ENCODE measurements around the gene ARMC7. TPM values are rescaled to one million over a fixed set of nuclear protein-coding genes. Genes with fewer than 3 reads are reported as not detected.

ARMC7 gene
- total and polyA plus RNA-seq, 10 of the 15 experiments (the other 5 are each of a cell fraction or from before 2014, with no cell fraction given), result 1.5 to 19.8 (median 6.3) TPM

DNA sequence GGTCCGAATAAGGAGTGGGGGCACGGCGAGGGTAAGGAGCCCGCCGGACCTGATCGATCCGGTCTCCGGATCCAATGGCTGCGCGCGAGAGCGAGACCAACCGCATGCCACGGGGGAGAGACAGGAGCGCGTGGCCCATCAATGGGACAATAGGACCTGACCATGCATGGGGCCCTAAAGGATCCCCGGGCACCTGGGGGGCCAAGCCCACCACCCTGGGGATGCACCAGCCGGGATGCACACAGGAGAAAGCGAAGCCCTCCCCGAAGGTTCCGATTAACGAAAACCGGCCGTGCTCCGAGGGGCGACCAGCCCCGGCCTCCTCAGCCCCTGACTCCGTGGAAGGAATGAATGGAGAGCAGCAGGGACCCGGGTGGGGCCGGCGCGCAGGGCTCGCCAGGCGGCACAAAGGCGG lies 44.0 kb downstream of the ARMC7 start:
- intact Hi-C loops (cut with micrococcal nuclease; ENCODE audit: unreplicated experiment), result no loop called here
- ChIA-PET CTCF (no interaction called here), POLR2A (interaction anchor here (0.5 to 0.9 kb wide), 3 partner anchors 9 to 69 kb away, joined by 3 read pairs; no protein-coding TSS in a partner anchor), SMC1A (ENCODE audit: uncharacterized antibody, unreplicated experiment) (interaction anchor here (1.5 kb wide), 1 partner anchor 18 kb away, joined by 8 read pairs; no protein-coding TSS in a partner anchor), RAD21 (ENCODE audit: unreplicated experiment) (no interaction called here)
- under 1% methylated on average over 32 of the region's 35 CpGs for WGBS (ENCODE audit: insufficient coverage, insufficient replicate concordance, low lambda C conversion rate, missing lambda C conversion rate)
- no peaks in the 10 kb centered on the region for H3K27me3 ChIP-seq (replicated peaks in 1 of 2; ENCODE audit: control insufficient read depth in 2 of 2, insufficient read depth in 2 of 2, low read length in 1 of 2)
- H3K27ac ChIP-seq (ENCODE audit: control insufficient read depth, insufficient read depth), result peak overlapping the region; percentile 90
- H3K9ac ChIP-seq (ENCODE audit: control insufficient read depth, insufficient read depth, low read length), result peak overlapping the region; percentile 91
- H3K36me3 ChIP-seq (ENCODE audit: control insufficient read depth in 2 of 2, insufficient read depth in 2 of 2, low read length in 1 of 2), result no peaks in the 10 kb centered on the region
- ATAC-seq, result peak; percentile 17
- H3K9me3 ChIP-seq (replicated peaks; ENCODE audit: control insufficient read depth, insufficient read depth, low read length), result no peaks in the 10 kb centered on the region
- peaks cover 6% of the 10 kb centered on the region for H3K4me1 ChIP-seq (ENCODE audit: control insufficient read depth, insufficient read depth, low read length)
- peak overlapping the region; percentile 62 for H3K4me2 ChIP-seq (ENCODE audit: control insufficient read depth, insufficient read depth)
- FAIRE-seq, result no peak
- H2AFZ ChIP-seq (ENCODE audit: control insufficient read depth, low read depth, low read length), result no peak overlapping the region
- no TSS peak for BruUV-seq (replicated peaks)
- peaks cover 53% of the 10 kb centered on the region for H3K79me2 ChIP-seq (ENCODE audit: control insufficient read depth, insufficient read depth, low read length)
- in situ Hi-C loops (cut with MboI), result no loop called here
- H4K20me1 ChIP-seq (ENCODE audit: control insufficient read depth, insufficient read depth), result no peaks in the 10 kb centered on the region
- H3K4me3 ChIP-seq, result peak overlapping the region; percentile 90
- TF ChIP-seq RELA (IDR thresholded peaks at IDR 0.05; ENCODE audit: borderline replicate concordance, partially characterized antibody) (no peak), YY1 (IDR thresholded peaks at IDR 0.05; ENCODE audit: low read depth, low read length) (peak; percentile 24; the same call in 1 of the 2 replicates), NFYB (IDR thresholded peaks at IDR 0.05; ENCODE audit: insufficient read depth, low read depth, low read length) (no peak), ASH2L (IDR thresholded peaks at IDR 0.05; ENCODE audit: borderline replicate concordance, low read depth) (0 out of 2 replicates have a peak, but pooled peaks have one; percentile 17)
- TF ChIP-seq, protein P1, sequence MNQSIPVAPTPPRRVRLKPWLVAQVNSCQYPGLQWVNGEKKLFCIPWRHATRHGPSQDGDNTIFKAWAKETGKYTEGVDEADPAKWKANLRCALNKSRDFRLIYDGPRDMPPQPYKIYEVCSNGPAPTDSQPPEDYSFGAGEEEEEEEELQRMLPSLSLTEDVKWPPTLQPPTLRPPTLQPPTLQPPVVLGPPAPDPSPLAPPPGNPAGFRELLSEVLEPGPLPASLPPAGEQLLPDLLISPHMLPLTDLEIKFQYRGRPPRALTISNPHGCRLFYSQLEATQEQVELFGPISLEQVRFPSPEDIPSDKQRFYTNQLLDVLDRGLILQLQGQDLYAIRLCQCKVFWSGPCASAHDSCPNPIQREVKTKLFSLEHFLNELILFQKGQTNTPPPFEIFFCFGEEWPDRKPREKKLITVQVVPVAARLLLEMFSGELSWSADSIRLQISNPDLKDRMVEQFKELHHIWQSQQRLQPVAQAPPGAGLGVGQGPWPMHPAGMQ (IDR thresholded peaks at IDR 0.05; ENCODE audit: borderline replicate concordance), result no peak
- DNase-seq (ENCODE audit: low read depth, low spot score), result no peak

Data from GM12878 (cell line).